OCI-LY3 (cell line): ENCODE data around the gene TPI1.

Source experiments
- EZH2phosphoT487 ChIP-seq: fragments of 200-600 bp; shearing (Covaris generic); IDR thresholded peaks from 2 replicates; pipeline ENCODE4 v1.6.1; 2018; ENCODE audit warnings: antibody characterized with exemption, mixed run types, low read depth
- TF ChIP-seq, protein P1 (sequence below): fragments of 200-600, 300-600 bp; sonication (generic); IDR thresholded peaks from 2 replicates; pipeline ENCODE4 v1.5.1; 2014; ENCODE audit warnings: antibody characterized with exemption, low read length, low read depth

GRCh38 chr12:6849976-6850560 is 17.3 kb upstream of the TPI1 start:
- TF ChIP-seq, protein P1, sequence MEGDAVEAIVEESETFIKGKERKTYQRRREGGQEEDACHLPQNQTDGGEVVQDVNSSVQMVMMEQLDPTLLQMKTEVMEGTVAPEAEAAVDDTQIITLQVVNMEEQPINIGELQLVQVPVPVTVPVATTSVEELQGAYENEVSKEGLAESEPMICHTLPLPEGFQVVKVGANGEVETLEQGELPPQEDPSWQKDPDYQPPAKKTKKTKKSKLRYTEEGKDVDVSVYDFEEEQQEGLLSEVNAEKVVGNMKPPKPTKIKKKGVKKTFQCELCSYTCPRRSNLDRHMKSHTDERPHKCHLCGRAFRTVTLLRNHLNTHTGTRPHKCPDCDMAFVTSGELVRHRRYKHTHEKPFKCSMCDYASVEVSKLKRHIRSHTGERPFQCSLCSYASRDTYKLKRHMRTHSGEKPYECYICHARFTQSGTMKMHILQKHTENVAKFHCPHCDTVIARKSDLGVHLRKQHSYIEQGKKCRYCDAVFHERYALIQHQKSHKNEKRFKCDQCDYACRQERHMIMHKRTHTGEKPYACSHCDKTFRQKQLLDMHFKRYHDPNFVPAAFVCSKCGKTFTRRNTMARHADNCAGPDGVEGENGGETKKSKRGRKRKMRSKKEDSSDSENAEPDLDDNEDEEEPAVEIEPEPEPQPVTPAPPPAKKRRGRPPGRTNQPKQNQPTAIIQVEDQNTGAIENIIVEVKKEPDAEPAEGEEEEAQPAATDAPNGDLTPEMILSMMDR, result no peak
- no peak for TF ChIP-seq EZH2phosphoT487
